HepG2 (cell line): ENCODE measurements around the gene INO80B. TPM values are rescaled to one million over a fixed set of nuclear protein-coding genes. Genes with fewer than 3 reads are reported as not detected.
A peak's percentile ranks its signal among the peaks of the same experiment; 100 is the strongest.

ENCODE experiments used
- ADNP ChIP-seq: sonication (generic); formaldehyde crosslinking; IDR thresholded peaks from 2 replicates; pipeline ENCODE4 v1.4.0; 2020; ENCODE audit warnings: missing genetic modification reagents
- FOSL1 ChIP-seq: sonication (generic); formaldehyde crosslinking; IDR thresholded peaks from 2 replicates; pipeline ENCODE4 v1.9.0; 2021; ENCODE audit warnings: missing genetic modification reagents, borderline replicate concordance
- MTF2 ChIP-seq: sonication (generic); formaldehyde crosslinking; IDR thresholded peaks from 2 replicates; pipeline ENCODE4 v1.5.0; 2020; ENCODE audit warnings: missing genetic modification reagents, borderline replicate concordance
- MXD4 ChIP-seq: IDR thresholded peaks from 2 replicates; pipeline ENCODE4 v1.6.1; 2016; ENCODE audit warnings: mild to moderate bottlenecking, missing biosample characterization, missing genetic modification reagents
- NFE2 ChIP-seq: sonication (generic); formaldehyde crosslinking; IDR thresholded peaks from 2 replicates; pipeline ENCODE4 v1.4.0; 2020; ENCODE audit warnings: missing genetic modification reagents
- RXRA ChIP-seq: sonication (generic); formaldehyde crosslinking; IDR thresholded peaks from 2 replicates; pipeline ENCODE4 v1.5.1; 2020; ENCODE audit warnings: missing genetic modification reagents
- SETDB1 ChIP-seq: sonication (generic); formaldehyde crosslinking; IDR thresholded peaks from 2 replicates; pipeline ENCODE4 v1.5.1; 2020; ENCODE audit warnings: missing genetic modification reagents, mild to moderate bottlenecking, borderline replicate concordance
- SRSF4 ChIP-seq: fragments of 200-400 bp; formaldehyde crosslinking; IDR thresholded peaks from one replicate; pipeline ENCODE4 v1.6.1; 2018; ENCODE audit warnings: mild to moderate bottlenecking, low read depth, low read length, moderate library complexity; ENCODE audit not compliant: poor library complexity, severe bottlenecking
- TOPORS ChIP-seq: sonication (generic); formaldehyde crosslinking; IDR thresholded peaks from 2 replicates; pipeline ENCODE4 v1.8.0; 2023; ENCODE audit warnings: mild to moderate bottlenecking, missing genetic modification reagents
- TRAFD1 ChIP-seq: sonication (generic); formaldehyde crosslinking; IDR thresholded peaks from 2 replicates; pipeline ENCODE4 v1.5.1; 2020; ENCODE audit warnings: missing genetic modification reagents, mild to moderate bottlenecking, borderline replicate concordance
- ZBTB20 ChIP-seq: sonication (generic); formaldehyde crosslinking; IDR thresholded peaks from 2 replicates; pipeline ENCODE4 v1.8.1; 2023; ENCODE audit warnings: missing genetic modification reagents, low read depth, mild to moderate bottlenecking, borderline replicate concordance
- ZBTB7A ChIP-seq: sonication (generic); formaldehyde crosslinking; IDR thresholded peaks from 2 replicates; pipeline ENCODE4 v1.8.0; 2022; ENCODE audit warnings: mild to moderate bottlenecking, missing genetic modification reagents
- ZC3H4 ChIP-seq: sonication (generic); formaldehyde crosslinking; IDR thresholded peaks from 2 replicates; pipeline ENCODE4 v1.4.0; 2020; ENCODE audit warnings: missing genetic modification reagents, borderline replicate concordance
- ZFP36L2 ChIP-seq: sonication (generic); formaldehyde crosslinking; IDR thresholded peaks from 2 replicates; pipeline ENCODE4 v1.4.0; 2020; ENCODE audit warnings: missing genetic modification reagents
- ZNF20 ChIP-seq: sonication (generic); formaldehyde crosslinking; IDR thresholded peaks from 2 replicates; pipeline ENCODE4 v1.4.0; 2020; ENCODE audit warnings: mild to moderate bottlenecking, moderate library complexity, missing genetic modification reagents
- ZNF224 ChIP-seq: sonication (generic); formaldehyde crosslinking; IDR thresholded peaks from 2 replicates; pipeline ENCODE4 v1.5.0; 2020; ENCODE audit warnings: mild to moderate bottlenecking, missing genetic modification reagents
- ZNF282 ChIP-seq: fragments of 450-650 bp; IDR thresholded peaks from 2 replicates; pipeline ENCODE4 v1.6.1; 2018; ENCODE audit not compliant: partially characterized antibody
- ZNF318 ChIP-seq: sonication (generic); formaldehyde crosslinking; IDR thresholded peaks from 2 replicates; pipeline ENCODE4 v1.4.0; 2020; ENCODE audit warnings: mild to moderate bottlenecking, missing genetic modification reagents
- ZNF33B ChIP-seq: sonication (generic); formaldehyde crosslinking; IDR thresholded peaks from 2 replicates; pipeline ENCODE4 v1.5.1; 2020; ENCODE audit warnings: mild to moderate bottlenecking, missing genetic modification reagents
- ZNF563 ChIP-seq: sonication (generic); formaldehyde crosslinking; IDR thresholded peaks from 2 replicates; pipeline ENCODE4 v1.8.0; 2022; ENCODE audit warnings: mild to moderate bottlenecking, moderate library complexity, missing genetic modification reagents
- ZNF839 ChIP-seq: sonication (generic); formaldehyde crosslinking; IDR thresholded peaks from 2 replicates; pipeline ENCODE4 v1.4.0; 2020; ENCODE audit warnings: missing genetic modification reagents, mild to moderate bottlenecking, borderline replicate concordance
- polyA plus RNA-seq, 8 experiments: library from polyadenylated mRNA; depleted of rRNA in 3 of 8; stranded (reverse) in 7 of 8; unstranded in 1 of 8; fragments of >200 nt; fragmentation: Illumina TruSeq in 4 of 8; extraction: Trizol in 4 of 8; gene quantifications; 2 replicates each; pipeline versions ENCODE4 v1.2.1 to v1.2.3, GENCODE V29; 2011 to 2016; ENCODE audit warnings: low read depth in 4 of 8, missing spikeins in 1 of 8, mixed read lengths in 1 of 8; ENCODE audit not compliant: insufficient read depth in 1 of 8
- total RNA-seq, 5 experiments: library from RNA; depleted of rRNA; stranded (reverse); fragments of >200 nt; fragmentation: Illumina TruSeq; extraction: Trizol; gene quantifications; 2 replicates each; pipeline ENCODE4 v1.2.3, GENCODE V29; 2016; ENCODE audit warnings: low read depth in 1 of 5

Gene INO80B
- total and polyA plus RNA-seq, 2 of the 13 experiments (the other 11 are each of a cell fraction or from before 2014, with no cell fraction given), result 6.2 to 14.5 TPM

GRCh38 chr2:74507145-74507925 is 52.4 kb downstream of the INO80B start, which contains the start of gene PCGF1 (continued):
- TF ChIP-seq ZNF318, result peak; percentile 87; the same call in 1 of the 2 replicates
- TF ChIP-seq ZBTB7A (CRISPR knock-in tag), result peak; percentile 90
- TF ChIP-seq ZBTB20, result peak; percentile 84; the same call in 1 of the 2 replicates
- no peak for TF ChIP-seq ZFP36L2
- TF ChIP-seq SETDB1, result no peak
- no peak for TF ChIP-seq SRSF4
- peak; percentile 96; the same call in 1 of the 2 replicates for TF ChIP-seq TRAFD1
- TF ChIP-seq MTF2, result 0 out of 2 replicates have a peak, but pooled peaks have one; percentile 6
- no peak for TF ChIP-seq ZNF282
- TF ChIP-seq MXD4 (CRISPR knock-in tag), result peak; percentile 85
- TF ChIP-seq ZNF33B (CRISPR knock-in tag), result no peak
- 0 out of 2 replicates have a peak, but pooled peaks have one; percentile 15 for TF ChIP-seq ZNF224 (CRISPR knock-in tag)
- 0 out of 2 replicates have a peak, but pooled peaks have one; percentile 44 for TF ChIP-seq ZNF839 (CRISPR knock-in tag)
- no peak for TF ChIP-seq FOSL1 (CRISPR knock-in tag)
- no peak for TF ChIP-seq NFE2 (CRISPR knock-in tag)
- no peak for TF ChIP-seq ZNF20 (CRISPR knock-in tag)
- TF ChIP-seq RXRA (CRISPR knock-in tag), result peak; percentile 98
- TF ChIP-seq ADNP (CRISPR knock-in tag), result no peak
- no peak for TF ChIP-seq TOPORS (CRISPR knock-in tag)
- TF ChIP-seq ZC3H4 (CRISPR knock-in tag), result peak; percentile 86; the same call in 1 of the 2 replicates
- peak; percentile 77; the same call in 1 of the 2 replicates for TF ChIP-seq ZNF563
